PC-3 (cell line): ENCODE measurements around the gene PTPRD.

Experiments
- EZH2 ChIP-seq: fragments of 300-600 bp; sonication (generic); IDR thresholded peaks from one replicate; pipeline ENCODE4 v1.6.1; 2017; ENCODE audit warnings: antibody characterized with exemption, mild to moderate bottlenecking, low read length; ENCODE audit not compliant: unreplicated experiment
- TF ChIP-seq, protein P1 (sequence below): fragments of 300-600 bp; sonication (generic); conservative IDR thresholded peaks from 2 replicates; pipeline ENCODE4 v1.5.1; 2017; ENCODE audit warnings: antibody characterized with exemption, low read depth, mild to moderate bottlenecking, low read length

DNA sequence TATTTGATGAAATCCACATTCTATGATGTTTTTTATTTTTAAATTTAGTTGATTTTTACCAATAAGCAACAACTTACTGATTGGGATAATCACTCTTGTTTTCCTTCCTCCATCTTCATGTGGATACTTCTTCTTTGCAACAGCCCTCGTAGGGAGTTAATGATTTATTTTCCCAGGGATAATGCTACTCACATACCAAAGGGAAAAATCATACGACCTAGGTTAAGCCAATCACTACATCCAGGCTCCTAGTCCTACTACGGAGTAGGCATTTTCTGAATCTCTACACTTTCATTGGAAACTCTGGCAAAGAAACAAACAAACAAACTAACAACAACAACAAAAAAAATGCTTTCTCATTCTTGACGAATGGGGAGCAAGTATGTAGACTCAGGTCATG is 663.4 kb downstream of the PTPRD start:
- TF ChIP-seq, protein P1, sequence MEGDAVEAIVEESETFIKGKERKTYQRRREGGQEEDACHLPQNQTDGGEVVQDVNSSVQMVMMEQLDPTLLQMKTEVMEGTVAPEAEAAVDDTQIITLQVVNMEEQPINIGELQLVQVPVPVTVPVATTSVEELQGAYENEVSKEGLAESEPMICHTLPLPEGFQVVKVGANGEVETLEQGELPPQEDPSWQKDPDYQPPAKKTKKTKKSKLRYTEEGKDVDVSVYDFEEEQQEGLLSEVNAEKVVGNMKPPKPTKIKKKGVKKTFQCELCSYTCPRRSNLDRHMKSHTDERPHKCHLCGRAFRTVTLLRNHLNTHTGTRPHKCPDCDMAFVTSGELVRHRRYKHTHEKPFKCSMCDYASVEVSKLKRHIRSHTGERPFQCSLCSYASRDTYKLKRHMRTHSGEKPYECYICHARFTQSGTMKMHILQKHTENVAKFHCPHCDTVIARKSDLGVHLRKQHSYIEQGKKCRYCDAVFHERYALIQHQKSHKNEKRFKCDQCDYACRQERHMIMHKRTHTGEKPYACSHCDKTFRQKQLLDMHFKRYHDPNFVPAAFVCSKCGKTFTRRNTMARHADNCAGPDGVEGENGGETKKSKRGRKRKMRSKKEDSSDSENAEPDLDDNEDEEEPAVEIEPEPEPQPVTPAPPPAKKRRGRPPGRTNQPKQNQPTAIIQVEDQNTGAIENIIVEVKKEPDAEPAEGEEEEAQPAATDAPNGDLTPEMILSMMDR, result no peak
- no peak for TF ChIP-seq EZH2
